ENCODE measurements around the gene SELENBP1. TPM values are rescaled to one million over a fixed set of nuclear protein-coding genes. Genes with fewer than 3 reads are reported as not detected.

SELENBP1 gene
- total and polyA plus RNA-seq, 2 of the 13 experiments (the other 11 are each of a cell fraction or from before 2014, with no cell fraction given): 27.8 to 29.0 TPM

- TF ChIP-seq DDIT3 (CRISPR knock-in tag; IDR thresholded peaks at IDR 0.05) (no peak), MTF2 (CRISPR knock-in tag; IDR thresholded peaks at IDR 0.05; ENCODE audit: borderline replicate concordance) (no peak), CBX1 (IDR thresholded peaks at IDR 0.05; ENCODE audit: low read depth) (no peak), ZKSCAN8 (CRISPR knock-in tag; IDR thresholded peaks at IDR 0.05; ENCODE audit: borderline replicate concordance) (no peak), ZNF782 (CRISPR knock-in tag; IDR thresholded peaks at IDR 0.05; ENCODE audit: borderline replicate concordance) (no peak), KAT7 (CRISPR knock-in tag; IDR thresholded peaks at IDR 0.05; ENCODE audit: borderline replicate concordance) (no peak), RXRB (CRISPR knock-in tag; IDR thresholded peaks at IDR 0.05; ENCODE audit: borderline replicate concordance) (no peak)
Observed at GRCh38 chr1:151336556-151336955, 35.9 kb downstream of the SELENBP1 start (continued).

GRCh38 chr1:151334822-151335221 lies 37.7 kb downstream of the SELENBP1 start:
- H3K27me3 ChIP-seq (ENCODE audit: control insufficient read depth in 1 of 2, insufficient read depth in 2 of 2, low read length in 2 of 2): no peaks in the 10 kb centered on the region
- no peak overlapping the region for H3K9ac ChIP-seq (ENCODE audit: insufficient read depth, low read depth, low read length)
- in situ Hi-C loops (cut with HindIII; ENCODE audit: extremely low pct_ligation_motif_present, low pct_unique_long_range_greater_than_20kb) (no loop called here), intact Hi-C loops (cut with micrococcal nuclease; ENCODE audit: unreplicated experiment) (no loop called here)
- H2AFZ ChIP-seq (ENCODE audit: low read length): no peak overlapping the region
- POLR2A ChIA-PET: no interaction called here
- 72% methylated on average over 5 of the region's 5 CpGs for WGBS (ENCODE audit: low lambda C conversion rate)
- ATAC-seq (no peak), FAIRE-seq (no peak), DNase-seq (ENCODE audit: low spot score) (no peak)
- no peaks in the 10 kb centered on the region for H4K20me1 ChIP-seq (ENCODE audit: insufficient read depth, low read length)
- H3K4me3 ChIP-seq (replicated peaks in 1 of 3; ENCODE audit: insufficient read depth in 1 of 3, low read depth in 2 of 3, low read length in 3 of 3): no peak overlapping the region
- no TSS peak for BruUV-seq (replicated peaks)
- H3K79me2 ChIP-seq (ENCODE audit: insufficient read depth, low read length): no peaks in the 10 kb centered on the region
- CTCF ChIA-PET (ENCODE audit: low intra/inter-chr PET ratio, low total read pairs): no interaction called here
- no peaks in the 10 kb centered on the region for H3K4me1 ChIP-seq (ENCODE audit: insufficient read depth, low read length)
- H3K27ac ChIP-seq (ENCODE audit: extremely low read length, insufficient read depth, low read length): no peak overlapping the region
- H3K9me3 ChIP-seq (ENCODE audit: low read length): no peaks in the 10 kb centered on the region
- H3K4me2 ChIP-seq (ENCODE audit: low read depth, low read length): no peak overlapping the region
- no peaks in the 10 kb centered on the region for H3K36me3 ChIP-seq (replicated peaks in 1 of 2; ENCODE audit: control insufficient read depth in 1 of 2, insufficient read depth in 2 of 2, low read length in 2 of 2)
- TF ChIP-seq E2F2 (CRISPR knock-in tag; IDR thresholded peaks at IDR 0.05; ENCODE audit: borderline replicate concordance) (no peak), TFE3 (CRISPR knock-in tag; IDR thresholded peaks at IDR 0.05) (no peak), KLF6 (CRISPR knock-in tag; IDR thresholded peaks at IDR 0.05) (no peak), MXI1 (IDR thresholded peaks at IDR 0.05; ENCODE audit: borderline replicate concordance, low read depth, low read length) (no peak), HNRNPH1 (optimal IDR thresholded peaks at IDR 0.05; ENCODE audit: low read depth, low read length) (no peak), DMAP1 (CRISPR knock-in tag; IDR thresholded peaks at IDR 0.05) (no peak), KAT2B (IDR thresholded peaks at IDR 0.05; ENCODE audit: borderline replicate concordance, low read depth, low read length) (no peak), SCMH1 (CRISPR knock-in tag; IDR thresholded peaks at IDR 0.05; ENCODE audit: borderline replicate concordance) (no peak)
- TF ChIP-seq, protein P1, sequence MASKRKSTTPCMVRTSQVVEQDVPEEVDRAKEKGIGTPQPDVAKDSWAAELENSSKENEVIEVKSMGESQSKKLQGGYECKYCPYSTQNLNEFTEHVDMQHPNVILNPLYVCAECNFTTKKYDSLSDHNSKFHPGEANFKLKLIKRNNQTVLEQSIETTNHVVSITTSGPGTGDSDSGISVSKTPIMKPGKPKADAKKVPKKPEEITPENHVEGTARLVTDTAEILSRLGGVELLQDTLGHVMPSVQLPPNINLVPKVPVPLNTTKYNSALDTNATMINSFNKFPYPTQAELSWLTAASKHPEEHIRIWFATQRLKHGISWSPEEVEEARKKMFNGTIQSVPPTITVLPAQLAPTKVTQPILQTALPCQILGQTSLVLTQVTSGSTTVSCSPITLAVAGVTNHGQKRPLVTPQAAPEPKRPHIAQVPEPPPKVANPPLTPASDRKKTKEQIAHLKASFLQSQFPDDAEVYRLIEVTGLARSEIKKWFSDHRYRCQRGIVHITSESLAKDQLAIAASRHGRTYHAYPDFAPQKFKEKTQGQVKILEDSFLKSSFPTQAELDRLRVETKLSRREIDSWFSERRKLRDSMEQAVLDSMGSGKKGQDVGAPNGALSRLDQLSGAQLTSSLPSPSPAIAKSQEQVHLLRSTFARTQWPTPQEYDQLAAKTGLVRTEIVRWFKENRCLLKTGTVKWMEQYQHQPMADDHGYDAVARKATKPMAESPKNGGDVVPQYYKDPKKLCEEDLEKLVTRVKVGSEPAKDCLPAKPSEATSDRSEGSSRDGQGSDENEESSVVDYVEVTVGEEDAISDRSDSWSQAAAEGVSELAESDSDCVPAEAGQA (IDR thresholded peaks at IDR 0.05; ENCODE audit: low read depth): no peak
- TF ChIP-seq, protein P1 (CRISPR knock-in tag; IDR thresholded peaks at IDR 0.05; ENCODE audit: borderline replicate concordance): no peak
